ENCODE measurements around the gene ZNF423.

The ZNF423 gene

GRCh38 chr16:49698931-49699840 lies 156.7 kb downstream of the ZNF423 start:
- Histone ChIP-seq H3K9me3 (ENCODE audit: control insufficient read depth, low read length) (no peaks in the 10 kb centered on the region), H3K4me3 (ENCODE audit: insufficient read depth in 1 of 2, low read depth in 1 of 2, low read length in 2 of 2) (peak overlapping the region in 1 of 2 experiments; percentile 47), H2BK120ac (ENCODE audit: low read depth, low read length) (peak overlapping the region; percentile 64), H2AFZ (ENCODE audit: low read depth, low read length) (no peak overlapping the region), H3K36me3 (ENCODE audit: control insufficient read depth in 1 of 2, insufficient read depth in 2 of 2, low read depth in 1 of 2, low read length in 2 of 2) (peaks cover 0 to 5% of the 10 kb centered on the region in 2 experiments), H2BK15ac (ENCODE audit: low read depth, poor library complexity, severe bottlenecking) (no peak overlapping the region), H3K18ac (ENCODE audit: low read depth in 1 of 2, low read length in 2 of 2) (no peak overlapping the region), H3K27ac (ENCODE audit: low read length, poor library complexity, severe bottlenecking) (peak overlapping the region; percentile 25), H3K9ac (ENCODE audit: low read length) (peak overlapping the region; percentile 81), H3K4me1 (ENCODE audit: control insufficient read depth, insufficient read depth, low read depth, low read length) (peaks cover 62% of the 10 kb centered on the region), H2BK5ac (ENCODE audit: low read depth, low read length, poor library complexity, severe bottlenecking) (no peak overlapping the region), H3K4me2 (ENCODE audit: low read length, poor library complexity, severe bottlenecking) (peak overlapping the region; percentile 53), H3K14ac (ENCODE audit: low read length in 2 of 2) (no peak overlapping the region), H2BK12ac (ENCODE audit: low read length in 2 of 2) (no peak overlapping the region), H4K8ac (ENCODE audit: low read length) (no peak overlapping the region), H3K23ac (ENCODE audit: low read length in 2 of 2) (no peak overlapping the region), H3K4ac (ENCODE audit: low read depth in 1 of 2, low read length in 2 of 2) (no peak overlapping the region), H3K27me3 (ENCODE audit: control insufficient read depth in 1 of 2, insufficient read depth in 1 of 2, low read length in 2 of 2) (no peaks in the 10 kb centered on the region), H4K91ac (ENCODE audit: low read length) (no peak overlapping the region), H2AK5ac (ENCODE audit: low read length, severe bottlenecking) (peak overlapping the region; percentile 51), H3K79me1 (replicated peaks; ENCODE audit: low read length, poor library complexity, severe bottlenecking) (peaks cover 5% of the 10 kb centered on the region)
- DNase-seq, result peak; percentile 38
- WGBS, result 31% methylated on average over 16 of the region's 18 CpGs

DNA sequence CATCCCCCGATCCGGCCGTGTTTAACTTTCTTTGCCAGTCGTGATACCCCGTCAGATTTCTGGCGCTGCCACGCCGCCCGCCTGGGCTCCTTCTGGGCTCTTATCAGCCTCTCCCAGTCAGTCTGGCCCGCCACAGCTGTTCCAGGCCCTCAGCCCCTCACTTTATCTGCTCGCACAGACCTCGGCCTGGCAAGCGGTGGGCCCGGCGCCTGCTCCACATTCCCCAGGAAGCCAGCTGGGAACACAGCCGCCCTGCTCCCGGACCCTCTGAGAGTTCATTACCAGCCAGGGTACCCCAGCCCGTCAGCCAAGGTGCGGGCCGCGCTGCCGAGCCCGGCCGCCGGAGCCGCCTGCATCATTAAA lies 157.5 kb downstream of the ZNF423 start:
- no peak overlapping the region for H2AFZ ChIP-seq (ENCODE audit: low read depth, low read length)
- WGBS, result 51% methylated on average over 26 of the region's 26 CpGs
- H3K4me1 ChIP-seq (ENCODE audit: control insufficient read depth, insufficient read depth, low read depth, low read length), result peaks cover 56% of the 10 kb centered on the region
- H3K14ac ChIP-seq (ENCODE audit: low read length in 2 of 2), result no peak overlapping the region
- peak overlapping the region; percentile 81 for H3K9ac ChIP-seq (ENCODE audit: low read length)
- H3K4me3 ChIP-seq (ENCODE audit: insufficient read depth in 1 of 2, low read depth in 1 of 2, low read length in 2 of 2), result no peak overlapping the region
- H2BK5ac ChIP-seq (ENCODE audit: low read depth, low read length, poor library complexity, severe bottlenecking), result no peak overlapping the region
- H3K23ac ChIP-seq (ENCODE audit: low read length in 2 of 2), result no peak overlapping the region
- H3K18ac ChIP-seq (ENCODE audit: low read depth in 1 of 2, low read length in 2 of 2), result peak overlapping the region in 1 of 2 experiments; percentile 30
- H2BK120ac ChIP-seq (ENCODE audit: low read depth, low read length), result peak overlapping the region; percentile 64
- H3K36me3 ChIP-seq (ENCODE audit: control insufficient read depth in 1 of 2, insufficient read depth in 2 of 2, low read depth in 1 of 2, low read length in 2 of 2), result peaks cover 0 to 5% of the 10 kb centered on the region in 2 experiments
- H3K27me3 ChIP-seq (ENCODE audit: control insufficient read depth in 1 of 2, insufficient read depth in 1 of 2, low read length in 2 of 2), result no peaks in the 10 kb centered on the region
- H3K9me3 ChIP-seq (ENCODE audit: control insufficient read depth, low read length), result no peaks in the 10 kb centered on the region
- H4K91ac ChIP-seq (ENCODE audit: low read length), result no peak overlapping the region
- no peak overlapping the region for H2BK12ac ChIP-seq (ENCODE audit: low read length in 2 of 2)
- no peak overlapping the region for H3K27ac ChIP-seq (ENCODE audit: low read length, poor library complexity, severe bottlenecking)
- no peak overlapping the region for H3K4me2 ChIP-seq (ENCODE audit: low read length, poor library complexity, severe bottlenecking)
- peak overlapping the region; percentile 63 for H2BK15ac ChIP-seq (ENCODE audit: low read depth, poor library complexity, severe bottlenecking)
- H4K8ac ChIP-seq (ENCODE audit: low read length), result peak overlapping the region; percentile 64
- H3K79me1 ChIP-seq (replicated peaks; ENCODE audit: low read length, poor library complexity, severe bottlenecking), result peaks cover 3% of the 10 kb centered on the region
- H2AK5ac ChIP-seq (ENCODE audit: low read length, severe bottlenecking), result peak overlapping the region; percentile 86
- H3K4ac ChIP-seq (ENCODE audit: low read depth in 1 of 2, low read length in 2 of 2), result peak overlapping the region in 1 of 2 experiments; percentile 26
- no peak for DNase-seq

- H2BK15ac ChIP-seq (ENCODE audit: low read depth, poor library complexity, severe bottlenecking), result no peak overlapping the region
- no peak overlapping the region for H3K9ac ChIP-seq (ENCODE audit: low read length)
- H4K91ac ChIP-seq (ENCODE audit: low read length), result no peak overlapping the region
- peak overlapping the region in 1 of 2 experiments; percentile 56 for H2BK12ac ChIP-seq (ENCODE audit: low read length in 2 of 2)
- no peak for DNase-seq
- H3K4me2 ChIP-seq (ENCODE audit: low read length, poor library complexity, severe bottlenecking), result no peak overlapping the region
- peaks cover 3% of the 10 kb centered on the region for H3K79me1 ChIP-seq (replicated peaks; ENCODE audit: low read length, poor library complexity, severe bottlenecking)
- H3K4me3 ChIP-seq (ENCODE audit: insufficient read depth in 1 of 2, low read depth in 1 of 2, low read length in 2 of 2), result no peak overlapping the region
- H2BK5ac ChIP-seq (ENCODE audit: low read depth, low read length, poor library complexity, severe bottlenecking), result no peak overlapping the region
- H3K4ac ChIP-seq (ENCODE audit: low read depth in 1 of 2, low read length in 2 of 2), result no peak overlapping the region
- WGBS, result 86% methylated on average over 28 of the region's 28 CpGs
- H3K9me3 ChIP-seq (ENCODE audit: control insufficient read depth, low read length), result no peaks in the 10 kb centered on the region
- H3K23ac ChIP-seq (ENCODE audit: low read length in 2 of 2), result no peak overlapping the region
- H3K27ac ChIP-seq (ENCODE audit: low read length, poor library complexity, severe bottlenecking), result no peak overlapping the region
- H3K27me3 ChIP-seq (ENCODE audit: control insufficient read depth in 1 of 2, insufficient read depth in 1 of 2, low read length in 2 of 2), result no peaks in the 10 kb centered on the region
- peak overlapping the region; percentile 86 for H2AK5ac ChIP-seq (ENCODE audit: low read length, severe bottlenecking)
- H3K14ac ChIP-seq (ENCODE audit: low read length in 2 of 2), result peak overlapping the region in 1 of 2 experiments; percentile 86
- peaks cover 52% of the 10 kb centered on the region for H3K4me1 ChIP-seq (ENCODE audit: control insufficient read depth, insufficient read depth, low read depth, low read length)
- H2AFZ ChIP-seq (ENCODE audit: low read depth, low read length), result no peak overlapping the region
- peak overlapping the region; percentile 77 for H4K8ac ChIP-seq (ENCODE audit: low read length)
- peaks cover 0 to 5% of the 10 kb centered on the region in 2 experiments for H3K36me3 ChIP-seq (ENCODE audit: control insufficient read depth in 1 of 2, insufficient read depth in 2 of 2, low read depth in 1 of 2, low read length in 2 of 2)
- peak overlapping the region; percentile 64 for H2BK120ac ChIP-seq (ENCODE audit: low read depth, low read length)
- no peak overlapping the region for H3K18ac ChIP-seq (ENCODE audit: low read depth in 1 of 2, low read length in 2 of 2)
Measured at GRCh38 chr16:49697631-49698452, 158.1 kb downstream of the ZNF423 start.

All from mesenchymal stem cell (in vitro differentiated cells and primary cell).